Fibroblast of lung (primary cell): ENCODE results near the gene PRLR.

Experiments
- EZH2 ChIP-seq: IDR thresholded peaks from 2 replicates; pipeline ENCODE4 v1.5.1; 2012; ENCODE audit warnings: low read length, control low read depth, mild to moderate bottlenecking; ENCODE audit errors: missing control alignments
- TF ChIP-seq, protein P1 (sequence below), 2 donors: IDR thresholded peaks in 1 of 2; conservative IDR thresholded peaks in 1 of 2; 1 replicate in 1 of 2; 2 replicates in 1 of 2; pipeline ENCODE4 v1.5.1; 2011 to 2012; ENCODE audit warnings: low read length in 2 of 2, control low read depth in 1 of 2, inconsistent platforms in 1 of 2, low read depth in 1 of 2, mild to moderate bottlenecking in 1 of 2

DNA sequence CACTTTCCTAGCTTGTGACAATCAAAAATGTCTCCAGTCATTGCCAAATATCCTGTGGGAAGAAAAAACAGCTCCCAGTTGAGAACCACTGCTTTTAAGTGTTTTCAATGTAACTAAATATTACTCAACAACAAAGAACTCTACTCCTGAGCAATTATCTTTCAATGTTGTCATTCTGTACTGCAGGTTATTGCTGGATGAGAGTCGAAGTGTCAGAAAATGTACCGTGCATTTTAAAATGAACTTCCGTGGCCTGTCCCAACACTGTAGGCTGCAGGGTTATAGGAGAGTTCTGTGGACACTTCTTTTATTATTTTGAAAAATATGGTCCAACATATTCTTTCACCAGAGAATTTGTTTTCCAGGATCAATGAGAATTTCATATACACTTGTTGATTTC, 147.8 kb downstream of the PRLR start:
- TF ChIP-seq, protein P1, sequence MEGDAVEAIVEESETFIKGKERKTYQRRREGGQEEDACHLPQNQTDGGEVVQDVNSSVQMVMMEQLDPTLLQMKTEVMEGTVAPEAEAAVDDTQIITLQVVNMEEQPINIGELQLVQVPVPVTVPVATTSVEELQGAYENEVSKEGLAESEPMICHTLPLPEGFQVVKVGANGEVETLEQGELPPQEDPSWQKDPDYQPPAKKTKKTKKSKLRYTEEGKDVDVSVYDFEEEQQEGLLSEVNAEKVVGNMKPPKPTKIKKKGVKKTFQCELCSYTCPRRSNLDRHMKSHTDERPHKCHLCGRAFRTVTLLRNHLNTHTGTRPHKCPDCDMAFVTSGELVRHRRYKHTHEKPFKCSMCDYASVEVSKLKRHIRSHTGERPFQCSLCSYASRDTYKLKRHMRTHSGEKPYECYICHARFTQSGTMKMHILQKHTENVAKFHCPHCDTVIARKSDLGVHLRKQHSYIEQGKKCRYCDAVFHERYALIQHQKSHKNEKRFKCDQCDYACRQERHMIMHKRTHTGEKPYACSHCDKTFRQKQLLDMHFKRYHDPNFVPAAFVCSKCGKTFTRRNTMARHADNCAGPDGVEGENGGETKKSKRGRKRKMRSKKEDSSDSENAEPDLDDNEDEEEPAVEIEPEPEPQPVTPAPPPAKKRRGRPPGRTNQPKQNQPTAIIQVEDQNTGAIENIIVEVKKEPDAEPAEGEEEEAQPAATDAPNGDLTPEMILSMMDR (conservative IDR thresholded peaks at IDR 0.05 in 1 of 2, IDR thresholded peaks at IDR 0.05 in 1 of 2; ENCODE audit: low read depth in 1 of 2, low read length in 2 of 2), result no peak
- TF ChIP-seq EZH2, result no peak
